HepG2 (cell line): ENCODE data around the gene POLR1D. TPM values are rescaled to one million over a fixed set of nuclear protein-coding genes. Genes with fewer than 3 reads are reported as not detected.

Experiments used
- ATAC-seq: fragments of 200-7000 bp; cut with Tn5 transposase; 3 replicates; pipeline ENCODE4 v1.9.1; 2020; ENCODE audit warnings: mild to moderate bottlenecking, moderate library complexity
- BruUV-seq: library from RNA; stranded (reverse); fragments of 400-500 nt; replicated peaks from 2 replicates; lab custom pipeline; 2021; lab: Mats Ljungman, UMichigan
- CTCF ChIA-PET: fragments of 300-600 bp; formaldehyde crosslinking; extraction: SDS; loops from one replicate; lab custom pipeline; 2021; ENCODE audit warnings: low total read pairs, inconsistent platforms, low intra/inter-chr PET ratio; lab: Yijun Ruan, JAX
- POLR2A ChIA-PET: fragments of 350-600 bp; sonication (Branson Sonifier 250); formaldehyde crosslinking; loops from one replicate; lab custom pipeline; 2020; ENCODE audit warnings: antibody characterized with exemption, inconsistent platforms; lab: Yijun Ruan, JAX
- DNase-seq: peaks from one replicate; pipeline ENCODE4 v3.0.0-alpha.2; 2015; ENCODE audit warnings: low spot score
- FAIRE-seq: peaks from 3 replicates; lab custom pipeline; 2011; peaks lifted over from hg19 to GRCh38; lab: Jason Lieb, UNC
- H2AFZ ChIP-seq: one replicate; pipeline ENCODE4 v1.6.1; 2011; ENCODE audit warnings: low read length, inconsistent platforms
- H3K27ac ChIP-seq: fragments of 300-600 bp; 3 replicates; pipeline ENCODE4 v1.8.0; 2011; ENCODE audit warnings: mixed run types, mild to moderate bottlenecking, mixed read lengths, low read length, inconsistent platforms; ENCODE audit not compliant: insufficient read depth; ENCODE audit errors: extremely low read length
- H3K27me3 ChIP-seq, 2 experiments: fragments of 200-600 bp in 1 of 2; 2 replicates in 1 of 2; 3 replicates in 1 of 2; pipeline versions ENCODE4 v1.6.0 to v1.8.0; 2011; ENCODE audit warnings: low read length in 2 of 2, mild to moderate bottlenecking in 2 of 2, moderate library complexity in 2 of 2, inconsistent platforms in 1 of 2; ENCODE audit not compliant: insufficient read depth in 2 of 2, control insufficient read depth in 1 of 2
- H3K36me3 ChIP-seq, 2 experiments: fragments of 200-600 bp in 1 of 2; replicated peaks in 1 of 2; 2 replicates in 1 of 2; 3 replicates in 1 of 2; pipeline versions ENCODE4 v1.5.1 to v1.8.0; 2011; ENCODE audit warnings: low read length in 2 of 2, inconsistent platforms in 1 of 2; ENCODE audit not compliant: insufficient read depth in 2 of 2, control insufficient read depth in 1 of 2
- H3K4me1 ChIP-seq: 2 replicates; pipeline ENCODE4 v1.5.1; 2012; ENCODE audit warnings: low read length, inconsistent platforms; ENCODE audit not compliant: insufficient read depth
- H3K4me2 ChIP-seq: 2 replicates; pipeline ENCODE4 v1.6.0; 2011; ENCODE audit warnings: low read depth, low read length, inconsistent platforms
- H3K4me3 ChIP-seq, 3 experiments: fragments of 200-600 bp in 1 of 3; sonication (generic), shearing (Covaris generic) in 1 of 3; replicated peaks in 1 of 3; 2 replicates each; pipeline ENCODE4 v1.5.1; 2011 to 2016; ENCODE audit warnings: low read length in 3 of 3, inconsistent platforms in 2 of 3, low read depth in 2 of 3, mild to moderate bottlenecking in 2 of 3, control low read depth in 1 of 3, mixed read lengths in 1 of 3; ENCODE audit not compliant: insufficient read depth in 1 of 3
- H3K79me2 ChIP-seq: one replicate; pipeline ENCODE4 v1.6.1; 2011; ENCODE audit warnings: low read length, inconsistent platforms; ENCODE audit not compliant: insufficient read depth
- H3K9ac ChIP-seq: 2 replicates; pipeline ENCODE4 v1.6.0; 2011; ENCODE audit warnings: mild to moderate bottlenecking, low read depth, low read length, inconsistent platforms; ENCODE audit not compliant: insufficient read depth
- H3K9me3 ChIP-seq: 2 replicates; pipeline ENCODE4 v1.5.1; 2012; ENCODE audit warnings: mild to moderate bottlenecking, low read length
- H4K20me1 ChIP-seq: 2 replicates; pipeline ENCODE4 v1.6.0; 2011; ENCODE audit warnings: inconsistent platforms, mild to moderate bottlenecking, low read length, moderate library complexity; ENCODE audit not compliant: insufficient read depth
- ETV5 ChIP-seq: IDR thresholded peaks from 2 replicates; pipeline ENCODE4 v1.6.1; 2018; ENCODE audit warnings: missing biosample characterization, missing genetic modification reagents, inconsistent platforms, borderline replicate concordance
- GATAD2A ChIP-seq: IDR thresholded peaks from 2 replicates; pipeline ENCODE4 v1.6.1; 2016
- HNF4A ChIP-seq: sonication (generic); formaldehyde crosslinking; IDR thresholded peaks from 2 replicates; pipeline ENCODE4 v1.4.0; 2020; ENCODE audit warnings: missing genetic modification reagents
- PAX8 ChIP-seq: sonication (generic); formaldehyde crosslinking; IDR thresholded peaks from 2 replicates; pipeline ENCODE4 v1.8.0; 2022; ENCODE audit warnings: mild to moderate bottlenecking, missing genetic modification reagents, borderline replicate concordance
- RFXAP ChIP-seq: sonication (generic); formaldehyde crosslinking; IDR thresholded peaks from 2 replicates; pipeline ENCODE4 v1.4.0; 2020; ENCODE audit warnings: missing genetic modification reagents, borderline replicate concordance
- ZNF788 ChIP-seq: sonication (generic); formaldehyde crosslinking; IDR thresholded peaks from 2 replicates; pipeline ENCODE4 v1.5.0; 2020; ENCODE audit warnings: mild to moderate bottlenecking, missing genetic modification reagents, borderline replicate concordance
- WGBS: methylation state at CpG from one replicate; pipeline ENCODE4 v1.1.6; 2017; ENCODE audit warnings: low lambda C conversion rate; 5-methylcytosine and 5-hydroxymethylcytosine counted together
- in situ Hi-C: cut with HindIII; loops from 2 replicates; pipeline ENCODE4 v1.10.0; 2017; ENCODE audit warnings: low pct_unique_long_range_greater_than_20kb; ENCODE audit not compliant: extremely low pct_ligation_motif_present
- intact Hi-C: fragments of 100-400 bp; cut with micrococcal nuclease; formaldehyde crosslinking; loops from one replicate; pipeline ENCODE4 v1.10.0; 2022; ENCODE audit not compliant: unreplicated experiment
- polyA plus RNA-seq, 8 experiments: library from polyadenylated mRNA; depleted of rRNA in 3 of 8; stranded (reverse) in 7 of 8; unstranded in 1 of 8; fragments of >200 nt; fragmentation: Illumina TruSeq in 4 of 8; extraction: Trizol in 4 of 8; gene quantifications; 2 replicates each; pipeline versions ENCODE4 v1.2.1 to v1.2.3, GENCODE V29; 2011 to 2016; ENCODE audit warnings: low read depth in 4 of 8, missing spikeins in 1 of 8, mixed read lengths in 1 of 8; ENCODE audit not compliant: insufficient read depth in 1 of 8
- total RNA-seq, 5 experiments: library from RNA; depleted of rRNA; stranded (reverse); fragments of >200 nt; fragmentation: Illumina TruSeq; extraction: Trizol; gene quantifications; 2 replicates each; pipeline ENCODE4 v1.2.3, GENCODE V29; 2016; ENCODE audit warnings: low read depth in 1 of 5
- TF ChIP-seq, protein P1 (sequence below): sonication (generic); formaldehyde crosslinking; conservative IDR thresholded peaks from 2 replicates; pipeline ENCODE4 v1.8.0; 2022; ENCODE audit warnings: low read depth, missing genetic modification reagents
- TF ChIP-seq, protein P2 (sequence below): IDR thresholded peaks from 2 replicates; pipeline ENCODE4 v1.4.0; 2020; ENCODE audit warnings: mild to moderate bottlenecking, missing genetic modification reagents
- TF ChIP-seq, protein P3 (sequence below): sonication (generic); formaldehyde crosslinking; IDR thresholded peaks from 2 replicates; pipeline ENCODE4 v1.5.0; 2020; ENCODE audit warnings: mild to moderate bottlenecking, missing genetic modification reagents, moderate library complexity
- TF ChIP-seq, protein P4 (sequence below): sonication (generic); formaldehyde crosslinking; IDR thresholded peaks from 2 replicates; pipeline ENCODE4 v1.8.0; 2022; ENCODE audit warnings: low read depth, missing genetic modification reagents

POLR1D gene
- total and polyA plus RNA-seq, 2 of the 13 experiments (the other 11 are each of a cell fraction or from before 2014, with no cell fraction given) = 183 to 490 TPM

DNA sequence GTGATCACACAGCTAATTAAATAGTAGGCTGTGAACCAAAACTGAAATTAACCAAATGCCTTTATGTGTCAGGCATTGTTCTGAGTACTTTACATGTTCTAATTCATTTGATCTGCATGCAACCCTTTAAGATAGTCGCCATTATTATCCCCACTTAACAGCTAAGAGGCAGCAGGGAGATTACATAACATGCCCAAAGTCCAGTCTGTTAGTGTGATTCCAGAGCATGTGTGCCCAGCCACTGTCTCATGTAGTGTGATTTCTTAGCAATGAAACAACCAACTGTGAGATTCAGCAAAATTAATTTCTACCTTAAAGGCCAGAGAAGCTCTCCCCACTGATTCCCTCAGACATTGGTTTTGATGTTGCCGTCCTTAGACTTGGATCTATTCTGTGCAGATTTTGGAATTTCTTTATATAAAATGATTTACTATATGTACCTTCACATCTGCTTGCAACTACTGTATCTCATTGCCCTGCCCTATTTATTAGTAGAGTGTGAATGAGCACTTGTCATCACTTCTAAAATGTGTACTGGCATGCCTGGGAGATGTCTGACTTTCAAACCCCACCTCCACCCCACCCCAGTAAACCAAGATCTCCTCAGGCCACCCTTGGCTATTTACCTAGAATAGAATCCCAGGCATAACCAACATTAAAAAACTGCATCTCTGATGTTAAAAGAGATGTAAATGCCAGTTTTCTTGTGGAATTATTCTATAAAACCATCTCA is 41.2 kb downstream of the POLR1D start:
- Histone ChIP-seq H4K20me1 (no peaks in the 10 kb centered on the region), H3K36me3 (peaks cover 6 to 12% of the 10 kb centered on the region in 2 experiments; a peak in 3 of 5 replicates), H3K9me3 (no peaks in the 10 kb centered on the region), H3K4me2 (no peak overlapping the region), H3K4me3 (no peak overlapping the region), H3K27ac (no peak overlapping the region), H3K4me1 (peaks cover 8% of the 10 kb centered on the region), H3K9ac (no peak overlapping the region), H3K79me2 (no peaks in the 10 kb centered on the region), H3K27me3 (no peaks in the 10 kb centered on the region), H2AFZ (no peak overlapping the region)
- in situ Hi-C loops (no loop called here), intact Hi-C loops (no loop called here)
- 87% methylated on average over 2 of the region's 2 CpGs for WGBS
- peak; percentile 25 for DNase-seq
- no TSS peak for BruUV-seq
- no peak for ATAC-seq
- ChIA-PET CTCF (no interaction called here), POLR2A (interaction anchor here (1.1 kb wide), 1 partner anchor 42 kb away, joined by 5 read pairs; the partner anchor contains the start of gene LNX2)
- FAIRE-seq = no peak
- TF ChIP-seq, protein P1, sequence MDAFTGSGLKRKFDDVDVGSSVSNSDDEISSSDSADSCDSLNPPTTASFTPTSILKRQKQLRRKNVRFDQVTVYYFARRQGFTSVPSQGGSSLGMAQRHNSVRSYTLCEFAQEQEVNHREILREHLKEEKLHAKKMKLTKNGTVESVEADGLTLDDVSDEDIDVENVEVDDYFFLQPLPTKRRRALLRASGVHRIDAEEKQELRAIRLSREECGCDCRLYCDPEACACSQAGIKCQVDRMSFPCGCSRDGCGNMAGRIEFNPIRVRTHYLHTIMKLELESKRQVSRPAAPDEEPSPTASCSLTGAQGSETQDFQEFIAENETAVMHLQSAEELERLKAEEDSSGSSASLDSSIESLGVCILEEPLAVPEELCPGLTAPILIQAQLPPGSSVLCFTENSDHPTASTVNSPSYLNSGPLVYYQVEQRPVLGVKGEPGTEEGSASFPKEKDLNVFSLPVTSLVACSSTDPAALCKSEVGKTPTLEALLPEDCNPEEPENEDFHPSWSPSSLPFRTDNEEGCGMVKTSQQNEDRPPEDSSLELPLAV = no peak
- TF ChIP-seq, protein P2, sequence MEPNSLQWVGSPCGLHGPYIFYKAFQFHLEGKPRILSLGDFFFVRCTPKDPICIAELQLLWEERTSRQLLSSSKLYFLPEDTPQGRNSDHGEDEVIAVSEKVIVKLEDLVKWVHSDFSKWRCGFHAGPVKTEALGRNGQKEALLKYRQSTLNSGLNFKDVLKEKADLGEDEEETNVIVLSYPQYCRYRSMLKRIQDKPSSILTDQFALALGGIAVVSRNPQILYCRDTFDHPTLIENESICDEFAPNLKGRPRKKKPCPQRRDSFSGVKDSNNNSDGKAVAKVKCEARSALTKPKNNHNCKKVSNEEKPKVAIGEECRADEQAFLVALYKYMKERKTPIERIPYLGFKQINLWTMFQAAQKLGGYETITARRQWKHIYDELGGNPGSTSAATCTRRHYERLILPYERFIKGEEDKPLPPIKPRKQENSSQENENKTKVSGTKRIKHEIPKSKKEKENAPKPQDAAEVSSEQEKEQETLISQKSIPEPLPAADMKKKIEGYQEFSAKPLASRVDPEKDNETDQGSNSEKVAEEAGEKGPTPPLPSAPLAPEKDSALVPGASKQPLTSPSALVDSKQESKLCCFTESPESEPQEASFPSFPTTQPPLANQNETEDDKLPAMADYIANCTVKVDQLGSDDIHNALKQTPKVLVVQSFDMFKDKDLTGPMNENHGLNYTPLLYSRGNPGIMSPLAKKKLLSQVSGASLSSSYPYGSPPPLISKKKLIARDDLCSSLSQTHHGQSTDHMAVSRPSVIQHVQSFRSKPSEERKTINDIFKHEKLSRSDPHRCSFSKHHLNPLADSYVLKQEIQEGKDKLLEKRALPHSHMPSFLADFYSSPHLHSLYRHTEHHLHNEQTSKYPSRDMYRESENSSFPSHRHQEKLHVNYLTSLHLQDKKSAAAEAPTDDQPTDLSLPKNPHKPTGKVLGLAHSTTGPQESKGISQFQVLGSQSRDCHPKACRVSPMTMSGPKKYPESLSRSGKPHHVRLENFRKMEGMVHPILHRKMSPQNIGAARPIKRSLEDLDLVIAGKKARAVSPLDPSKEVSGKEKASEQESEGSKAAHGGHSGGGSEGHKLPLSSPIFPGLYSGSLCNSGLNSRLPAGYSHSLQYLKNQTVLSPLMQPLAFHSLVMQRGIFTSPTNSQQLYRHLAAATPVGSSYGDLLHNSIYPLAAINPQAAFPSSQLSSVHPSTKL (CRISPR knock-in tag) = 0 out of 2 replicates have a peak, but pooled peaks have one; percentile 29
- no peak for TF ChIP-seq ZNF788 (CRISPR knock-in tag)
- TF ChIP-seq RFXAP = no peak
- TF ChIP-seq PAX8 (CRISPR knock-in tag) = no peak
- no peak for TF ChIP-seq ETV5 (CRISPR knock-in tag)
- TF ChIP-seq GATAD2A (CRISPR knock-in tag) = 0 out of 2 replicates have a peak, but pooled peaks have one; percentile 15
- TF ChIP-seq HNF4A (CRISPR knock-in tag) = peak; percentile 81
- TF ChIP-seq, protein P3, sequence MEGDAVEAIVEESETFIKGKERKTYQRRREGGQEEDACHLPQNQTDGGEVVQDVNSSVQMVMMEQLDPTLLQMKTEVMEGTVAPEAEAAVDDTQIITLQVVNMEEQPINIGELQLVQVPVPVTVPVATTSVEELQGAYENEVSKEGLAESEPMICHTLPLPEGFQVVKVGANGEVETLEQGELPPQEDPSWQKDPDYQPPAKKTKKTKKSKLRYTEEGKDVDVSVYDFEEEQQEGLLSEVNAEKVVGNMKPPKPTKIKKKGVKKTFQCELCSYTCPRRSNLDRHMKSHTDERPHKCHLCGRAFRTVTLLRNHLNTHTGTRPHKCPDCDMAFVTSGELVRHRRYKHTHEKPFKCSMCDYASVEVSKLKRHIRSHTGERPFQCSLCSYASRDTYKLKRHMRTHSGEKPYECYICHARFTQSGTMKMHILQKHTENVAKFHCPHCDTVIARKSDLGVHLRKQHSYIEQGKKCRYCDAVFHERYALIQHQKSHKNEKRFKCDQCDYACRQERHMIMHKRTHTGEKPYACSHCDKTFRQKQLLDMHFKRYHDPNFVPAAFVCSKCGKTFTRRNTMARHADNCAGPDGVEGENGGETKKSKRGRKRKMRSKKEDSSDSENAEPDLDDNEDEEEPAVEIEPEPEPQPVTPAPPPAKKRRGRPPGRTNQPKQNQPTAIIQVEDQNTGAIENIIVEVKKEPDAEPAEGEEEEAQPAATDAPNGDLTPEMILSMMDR (CRISPR knock-in tag) = no peak
- TF ChIP-seq, protein P4, sequence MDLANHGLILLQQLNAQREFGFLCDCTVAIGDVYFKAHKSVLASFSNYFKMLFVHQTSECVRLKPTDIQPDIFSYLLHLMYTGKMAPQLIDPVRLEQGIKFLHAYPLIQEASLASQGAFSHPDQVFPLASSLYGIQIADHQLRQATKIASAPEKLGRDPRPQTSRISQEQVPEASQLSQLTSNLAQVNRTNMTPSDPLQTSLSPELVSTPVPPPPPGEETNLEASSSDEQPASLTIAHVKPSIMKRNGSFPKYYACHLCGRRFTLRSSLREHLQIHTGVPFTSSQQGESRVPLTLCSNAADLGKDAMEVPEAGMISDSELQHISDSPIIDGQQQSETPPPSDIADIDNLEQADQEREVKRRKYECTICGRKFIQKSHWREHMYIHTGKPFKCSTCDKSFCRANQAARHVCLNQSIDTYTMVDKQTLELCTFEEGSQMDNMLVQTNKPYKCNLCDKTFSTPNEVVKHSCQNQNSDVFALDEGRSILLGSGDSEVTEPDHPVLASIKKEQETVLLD (CRISPR knock-in tag) = no peak
